Neural progenitor cell (in vitro differentiated cells): Measurements from ENCODE around the gene PLVAP. TPM values are rescaled to one million over a fixed set of nuclear protein-coding genes. Genes with fewer than 3 reads are reported as not detected.
A peak's percentile ranks its signal among the peaks of the same experiment; 100 is the strongest.

ENCODE experiments used
- DNase-seq: peaks from one replicate; pipeline ENCODE4 v3.0.0-alpha.2; 2016; ENCODE audit warnings: low spot score
- H2AFZ ChIP-seq: fragments of 200-600 bp; sonication (generic); replicated peaks from 2 replicates; pipeline ENCODE4 v1.6.1; 2016; ENCODE audit warnings: antibody characterized with exemption
- H3F3A ChIP-seq: fragments of 200-600 bp; sonication (generic); 2 replicates; pipeline ENCODE4 v1.6.1; 2016; ENCODE audit warnings: antibody characterized with exemption, low read depth
- H3K27ac ChIP-seq: fragments of 200-600 bp; sonication (generic); 2 replicates; pipeline ENCODE4 v1.5.1; 2016; ENCODE audit warnings: mild to moderate bottlenecking
- H3K27me3 ChIP-seq: fragments of 200-600 bp; sonication (generic); 2 replicates; pipeline ENCODE4 v1.6.1; 2016; ENCODE audit warnings: mild to moderate bottlenecking, moderate library complexity
- H3K36me3 ChIP-seq: fragments of 200-600 bp; sonication (generic); 2 replicates; pipeline ENCODE4 v1.5.1; 2016
- H3K4me1 ChIP-seq: fragments of 200-600 bp; sonication (generic); 2 replicates; pipeline ENCODE4 v1.6.1; 2016; ENCODE audit warnings: mixed run types
- H3K4me2 ChIP-seq: fragments of 200-600 bp; sonication (generic); 2 replicates; pipeline ENCODE4 v1.6.1; 2016
- H3K4me3 ChIP-seq: fragments of 200-600 bp; sonication (generic); 2 replicates; pipeline ENCODE4 v1.5.1; 2016
- H3K79me2 ChIP-seq: fragments of 200-600 bp; sonication (generic); 2 replicates; pipeline ENCODE4 v1.6.1; 2016; ENCODE audit warnings: low read depth
- H3K9ac ChIP-seq: fragments of 200-600 bp; sonication (generic); 2 replicates; pipeline ENCODE4 v1.6.1; 2016
- H3K9me3 ChIP-seq: fragments of 200-600 bp; sonication (generic); 2 replicates; pipeline ENCODE4 v1.5.1; 2016; ENCODE audit warnings: low read depth
- H4K20me1 ChIP-seq: fragments of 200-600 bp; sonication (generic); 2 replicates; pipeline ENCODE4 v1.6.1; 2016; ENCODE audit warnings: low read depth
- H3K27ac Mint-ChIP-seq: 3 replicates; pipeline ENCODE4 v1.8.0; 2021; ENCODE audit warnings: mixed read lengths
- H3K27me3 Mint-ChIP-seq: 2 replicates; pipeline ENCODE4 v1.8.0; 2022; ENCODE audit warnings: low read depth, mild to moderate bottlenecking, inconsistent platforms, moderate library complexity, mixed read lengths; ENCODE audit not compliant: insufficient read depth
- H3K36me3 Mint-ChIP-seq: 3 replicates; pipeline ENCODE4 v1.8.0; 2021; ENCODE audit warnings: mixed read lengths
- H3K4me1 Mint-ChIP-seq: 3 replicates; pipeline ENCODE4 v1.8.0; 2021; ENCODE audit warnings: mixed read lengths
- H3K4me3 Mint-ChIP-seq: 3 replicates; pipeline ENCODE4 v1.8.0; 2021; ENCODE audit warnings: mild to moderate bottlenecking, moderate library complexity, mixed read lengths
- H3K9me3 Mint-ChIP-seq: 3 replicates; pipeline ENCODE4 v1.8.0; 2020; ENCODE audit warnings: mixed read lengths
- CTCF ChIP-seq: fragments of 200-600 bp; sonication (generic); IDR thresholded peaks from 2 replicates; pipeline ENCODE4 v1.5.1; 2017; ENCODE audit warnings: antibody characterized with exemption, mild to moderate bottlenecking
- EZH2 ChIP-seq: fragments of 200-600 bp; sonication (generic); IDR thresholded peaks from 2 replicates; pipeline ENCODE4 v1.6.1; 2017; ENCODE audit warnings: antibody characterized with exemption, mild to moderate bottlenecking, moderate library complexity
- EZH2phosphoT487 ChIP-seq: fragments of 200-600 bp; sonication (generic); IDR thresholded peaks from 2 replicates; pipeline ENCODE4 v1.6.1; 2017; ENCODE audit warnings: antibody characterized with exemption
- total RNA-seq: library from RNA; depleted of rRNA; stranded (reverse); fragments of >200 nt; gene quantifications from 2 replicates; pipeline ENCODE4 v1.2.3, GENCODE V29; 2015; ENCODE audit warnings: low replicate concordance

PLVAP gene
- total RNA-seq, 1 donor from 2014 or later, result 0.11 TPM

- Histone ChIP-seq H3K4me3 (no peak overlapping the region), H3K79me2 (peaks cover 10% of the 10 kb centered on the region), H3K36me3 (no peaks in the 10 kb centered on the region), H3K4me1 (peaks cover 5% of the 10 kb centered on the region), H3K27me3 (no peaks in the 10 kb centered on the region), H2AFZ (no peak overlapping the region), H3K9me3 (no peaks in the 10 kb centered on the region), H3K4me2 (no peak overlapping the region), H3K9ac (no peak overlapping the region), H3F3A (peaks cover 15% of the 10 kb centered on the region), H4K20me1 (no peaks in the 10 kb centered on the region), H3K27ac (no peak overlapping the region)
- H3K27me3 Mint-ChIP-seq, result peaks cover 9% of the 10 kb centered on the region
- no peaks in the 10 kb centered on the region for H3K36me3 Mint-ChIP-seq
- H3K9me3 Mint-ChIP-seq, result no peaks in the 10 kb centered on the region
- TF ChIP-seq EZH2phosphoT487, result no peak
- no peak for TF ChIP-seq CTCF
- TF ChIP-seq EZH2, result no peak
- peaks cover 8% of the 10 kb centered on the region for H3K4me1 Mint-ChIP-seq
- H3K4me3 Mint-ChIP-seq, result no peak overlapping the region
- no peak for DNase-seq
- no peak overlapping the region for H3K27ac Mint-ChIP-seq
Observed at GRCh38 chr19:17341386-17341785, 35.8 kb downstream of the PLVAP start.

- Mint-ChIP-seq H3K36me3 (no peaks in the 10 kb centered on the region), H3K4me1 (peaks cover 5% of the 10 kb centered on the region), H3K27ac (no peak overlapping the region), H3K27me3 (peaks cover 9% of the 10 kb centered on the region), H3K4me3 (no peak overlapping the region), H3K9me3 (no peaks in the 10 kb centered on the region)
- Histone ChIP-seq H3K4me1 (peaks cover 5% of the 10 kb centered on the region), H3F3A (peaks cover 18% of the 10 kb centered on the region), H3K4me2 (no peak overlapping the region), H3K27me3 (no peaks in the 10 kb centered on the region), H3K36me3 (no peaks in the 10 kb centered on the region), H2AFZ (no peak overlapping the region), H3K9me3 (no peaks in the 10 kb centered on the region), H3K9ac (no peak overlapping the region), H3K79me2 (peaks cover 10% of the 10 kb centered on the region), H3K4me3 (no peak overlapping the region), H4K20me1 (no peaks in the 10 kb centered on the region), H3K27ac (no peak overlapping the region)
- no peak for DNase-seq
- TF ChIP-seq EZH2 (no peak), CTCF (no peak), EZH2phosphoT487 (no peak)
Observed at GRCh38 chr19:17340871-17341357, 36.2 kb downstream of the PLVAP start.

DNA sequence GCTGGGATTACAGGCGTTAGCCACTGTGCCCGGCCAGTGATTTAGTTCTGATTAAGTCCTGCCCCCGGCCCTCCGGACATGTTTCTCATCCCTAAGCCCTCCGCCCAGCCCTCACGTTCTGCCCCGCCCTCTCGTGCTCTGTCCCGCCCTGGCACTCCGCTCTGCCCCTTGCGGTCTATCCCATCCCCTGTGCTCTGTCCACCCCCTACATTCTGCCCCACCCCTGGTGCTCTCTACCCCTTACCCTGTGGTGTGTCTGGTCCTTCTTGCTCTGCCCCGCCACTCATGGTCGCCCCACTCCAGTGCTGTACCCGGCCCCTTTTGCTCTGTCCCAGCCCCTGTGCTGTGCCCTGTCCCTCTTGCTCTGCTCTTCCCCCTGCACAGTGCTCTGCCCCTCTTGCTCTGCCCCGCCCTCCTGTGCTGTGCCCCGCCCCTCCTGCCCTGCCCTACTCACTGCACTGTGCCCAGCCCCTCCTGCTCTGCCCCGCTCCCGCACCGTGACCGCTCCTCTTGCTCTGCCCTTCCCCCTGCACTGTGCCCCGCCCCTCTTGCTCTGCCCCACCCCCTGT, 36.8 kb downstream of the PLVAP start:
- no peak overlapping the region for H3K4me2 ChIP-seq
- peaks cover 20% of the 10 kb centered on the region for H3F3A ChIP-seq
- no peak overlapping the region for H3K27ac ChIP-seq
- Mint-ChIP-seq H3K4me1 (peaks cover 5% of the 10 kb centered on the region), H3K27me3 (peaks cover 9% of the 10 kb centered on the region), H3K4me3 (no peak overlapping the region), H3K36me3 (no peaks in the 10 kb centered on the region), H3K27ac (peak overlapping the region; percentile 46), H3K9me3 (no peaks in the 10 kb centered on the region)
- H3K27me3 ChIP-seq, result no peaks in the 10 kb centered on the region
- no peaks in the 10 kb centered on the region for H3K36me3 ChIP-seq
- DNase-seq, result peak; percentile 49
- no peak overlapping the region for H3K4me3 ChIP-seq
- H3K4me1 ChIP-seq, result peaks cover 5% of the 10 kb centered on the region
- TF ChIP-seq EZH2 (no peak), EZH2phosphoT487 (no peak), CTCF (no peak)
- no peaks in the 10 kb centered on the region for H3K9me3 ChIP-seq
- H2AFZ ChIP-seq, result no peak overlapping the region
- no peaks in the 10 kb centered on the region for H4K20me1 ChIP-seq
- peaks cover 10% of the 10 kb centered on the region for H3K79me2 ChIP-seq
- H3K9ac ChIP-seq, result no peak overlapping the region
